Left ventricle myocardium superior (tissue), 1 donor: ENCODE data around the gene HHATL. TPM values are rescaled to one million over a fixed set of nuclear protein-coding genes. Genes with fewer than 3 reads are reported as not detected.
A peak's percentile ranks its signal among the peaks of the same experiment; 100 is the strongest.

Experiments
- ATAC-seq: fragments of 200-7000 bp; cut with Tn5 transposase; one replicate; pipeline ENCODE4 v1.9.1; 2020; ENCODE audit warnings: mild to moderate bottlenecking, moderate library complexity
- DNase-seq: peaks from one replicate; pipeline ENCODE4 v3.0.0-alpha.2; 2020
- intact Hi-C: fragments of 100-400 bp; cut with micrococcal nuclease; formaldehyde crosslinking; loops from one replicate; pipeline ENCODE4 v1.11.0; 2022
- total RNA-seq: library from RNA; stranded (reverse); fragmentation: NEBNext Ultra II Directional; extraction: Animal tissue kit (Norgen Biotek cat#: 25700); gene quantifications from one replicate; pipeline ENCODE4 v1.2.1, GENCODE V29; 2021
- donor health status: DM: no; HTN: yes; CAD: no; lungs with severe emphysema.

HHATL gene
- total RNA-seq, 1 donor from 2014 or later, result 463 TPM

- ATAC-seq (no peak), DNase-seq (no peak)
- intact Hi-C loops, result no loop called here
Measured at GRCh38 chr3:42672515-42672914, 30.1 kb downstream of the HHATL start.

GRCh38 chr3:42670670-42671069 is 31.9 kb downstream of the HHATL start:
- intact Hi-C loops, result no loop called here
- no peak for ATAC-seq
- DNase-seq, result no peak

DNA sequence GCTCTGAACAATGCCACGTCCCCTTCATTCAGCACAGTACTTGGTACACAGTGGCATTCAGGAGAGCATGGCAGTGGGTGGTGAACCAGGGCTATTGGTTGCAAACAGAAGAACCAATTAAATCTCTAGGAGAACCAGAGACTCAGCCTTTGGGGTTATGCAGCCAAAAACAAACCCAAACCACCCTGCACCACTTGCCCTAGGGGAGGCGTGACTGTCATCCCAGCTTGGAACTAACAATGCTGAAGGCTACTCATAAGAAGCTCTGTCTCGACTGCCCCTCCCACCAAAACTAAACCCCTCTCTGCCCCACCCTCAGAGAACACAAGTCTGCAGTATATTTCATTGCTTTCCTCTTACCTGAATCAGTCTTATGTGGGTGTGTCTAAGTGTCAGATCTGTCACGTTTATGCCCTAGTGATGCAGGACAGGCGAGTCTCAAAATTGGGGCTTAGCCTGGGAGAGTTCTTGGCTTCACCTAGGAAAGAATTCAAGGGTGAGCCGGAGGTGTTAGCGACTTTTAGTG is 32.5 kb downstream of the HHATL start:
- DNase-seq, result no peak
- ATAC-seq, result no peak
- intact Hi-C loops, result no loop called here

DNA sequence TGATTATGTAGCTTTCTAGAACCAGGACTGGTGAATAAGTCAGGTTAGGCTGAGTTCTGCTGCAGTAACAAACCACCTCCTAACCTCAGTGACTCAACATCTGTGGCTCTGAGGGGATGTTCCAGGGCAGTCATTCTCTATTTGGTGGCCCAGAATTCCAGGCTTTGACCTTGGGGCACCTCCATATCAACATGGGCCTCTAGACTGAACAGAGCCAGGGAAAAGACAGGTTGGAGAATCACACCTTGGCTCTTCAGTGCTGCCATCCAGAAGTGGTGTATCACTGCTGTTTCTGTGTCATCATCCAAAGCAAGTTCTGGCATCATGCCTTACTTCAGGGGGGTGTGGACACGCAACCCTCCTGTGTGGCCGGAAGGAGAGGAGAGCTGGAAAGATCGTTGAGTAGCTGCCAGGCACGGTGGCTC is 33.8 kb downstream of the HHATL start:
- intact Hi-C loops, result no loop called here
- DNase-seq (no peak), ATAC-seq (no peak)

GRCh38 chr3:42668413-42668760 is 34.2 kb downstream of the HHATL start:
- no peak for ATAC-seq
- intact Hi-C loops, result no loop called here
- no peak for DNase-seq

- DNase-seq (no peak), ATAC-seq (peak; percentile 1)
- intact Hi-C loops, result no loop called here
Measured at GRCh38 chr3:42667523-42668412, 34.8 kb downstream of the HHATL start.

GRCh38 chr3:42667096-42667522 is 35.5 kb downstream of the HHATL start:
- intact Hi-C loops, result no loop called here
- ATAC-seq, result peak; percentile 13
- DNase-seq, result no peak

- ATAC-seq, result peak; percentile 54
- no peak for DNase-seq
- intact Hi-C loops, result no loop called here
Measured at GRCh38 chr3:42666577-42666998, 36.0 kb downstream of the HHATL start.

DNA sequence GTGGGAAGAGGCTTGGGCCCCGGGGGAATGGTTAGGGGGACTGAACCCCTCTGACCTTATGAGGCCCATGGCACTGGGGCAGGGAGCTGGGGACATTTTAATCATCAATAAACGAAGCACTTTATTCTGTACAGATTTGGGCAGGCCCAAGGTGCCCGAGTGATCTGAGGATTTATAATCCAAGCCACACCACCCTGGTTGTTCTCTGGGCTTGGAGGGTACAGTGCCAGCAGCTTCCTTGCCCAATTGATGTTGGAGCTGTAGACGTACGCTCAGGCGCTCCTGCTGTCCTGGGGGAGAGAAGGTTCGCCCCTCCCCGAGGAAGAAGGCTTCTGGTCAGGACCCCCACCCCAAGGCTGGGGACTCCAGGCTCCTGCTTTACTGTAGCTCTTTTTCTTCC is 36.6 kb downstream of the HHATL start:
- ATAC-seq (peak; percentile 5), DNase-seq (no peak)
- intact Hi-C loops, result no loop called here

- no peak for DNase-seq
- intact Hi-C loops, result no loop called here
- ATAC-seq, result no peak
Measured at GRCh38 chr3:42665050-42665878, 37.3 kb downstream of the HHATL start.

DNA sequence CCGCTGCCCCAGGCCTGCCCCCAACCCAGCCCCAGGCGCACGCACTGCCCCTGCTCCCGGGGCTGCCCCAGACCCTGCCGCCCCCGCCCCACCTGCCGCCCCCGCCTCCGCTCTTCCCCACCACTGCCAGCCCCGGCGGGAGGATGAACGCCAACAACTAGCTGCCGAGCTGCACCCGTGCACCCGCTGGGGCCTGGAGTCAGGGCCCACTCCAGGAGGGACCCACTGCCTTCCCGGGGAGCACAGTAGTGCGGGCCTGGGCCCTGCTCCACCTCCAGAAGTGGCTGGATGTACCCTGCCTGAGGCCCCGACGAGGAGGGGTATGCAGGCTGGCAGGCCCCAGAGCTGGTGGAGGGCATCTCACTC is 38.2 kb downstream of the HHATL start:
- DNase-seq (no peak), ATAC-seq (no peak)
- intact Hi-C loops, result no loop called here

GRCh38 chr3:42663581-42664437 is 38.8 kb downstream of the HHATL start:
- DNase-seq, result peak; percentile 37
- ATAC-seq, result no peak
- intact Hi-C loops, result no loop called here

DNA sequence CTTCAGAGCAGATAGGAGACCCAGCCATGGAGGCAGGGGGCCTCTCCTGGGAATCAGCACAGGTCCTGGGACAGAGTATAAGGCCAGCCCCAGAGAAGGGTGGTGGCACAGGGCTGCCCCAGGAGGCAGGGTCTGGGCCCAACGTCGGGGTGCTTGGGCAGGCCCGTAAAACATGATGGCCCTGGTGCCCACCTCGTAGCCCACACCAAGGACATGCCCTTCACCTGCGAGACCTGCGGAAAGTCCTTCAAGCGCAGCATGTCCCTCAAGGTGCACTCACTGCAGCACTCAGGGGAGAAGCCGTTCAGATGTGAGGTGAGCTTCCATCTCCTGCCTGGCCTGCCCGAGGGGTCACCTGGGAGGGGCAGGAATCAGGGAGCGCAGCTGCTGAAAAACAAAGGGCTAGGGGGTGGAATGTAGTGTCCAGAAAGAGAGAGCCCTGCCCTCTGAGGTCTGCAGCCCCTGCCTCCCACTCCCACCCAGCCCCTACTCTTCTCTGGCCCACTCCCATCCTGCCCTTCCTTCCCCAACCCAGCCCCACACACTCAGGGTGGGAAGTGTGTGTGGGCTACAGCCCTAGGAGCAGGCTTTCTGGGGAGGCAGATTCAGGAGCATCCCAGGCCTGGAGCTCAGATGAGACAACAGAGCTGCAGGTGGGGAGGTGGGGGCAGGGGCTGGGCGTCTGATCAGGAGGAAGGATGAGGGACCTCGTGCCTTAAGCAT is 39.6 kb downstream of the HHATL start:
- no peak for DNase-seq
- intact Hi-C loops, result no loop called here
- ATAC-seq, result no peak

- ATAC-seq (no peak), DNase-seq (no peak)
- intact Hi-C loops, result no loop called here
Measured at GRCh38 chr3:42662037-42662812, 40.4 kb downstream of the HHATL start.

- intact Hi-C loops, result no loop called here
- DNase-seq (peak; percentile 28), ATAC-seq (no peak)
Measured at GRCh38 chr3:42661593-42662022, 41.0 kb downstream of the HHATL start.

DNA sequence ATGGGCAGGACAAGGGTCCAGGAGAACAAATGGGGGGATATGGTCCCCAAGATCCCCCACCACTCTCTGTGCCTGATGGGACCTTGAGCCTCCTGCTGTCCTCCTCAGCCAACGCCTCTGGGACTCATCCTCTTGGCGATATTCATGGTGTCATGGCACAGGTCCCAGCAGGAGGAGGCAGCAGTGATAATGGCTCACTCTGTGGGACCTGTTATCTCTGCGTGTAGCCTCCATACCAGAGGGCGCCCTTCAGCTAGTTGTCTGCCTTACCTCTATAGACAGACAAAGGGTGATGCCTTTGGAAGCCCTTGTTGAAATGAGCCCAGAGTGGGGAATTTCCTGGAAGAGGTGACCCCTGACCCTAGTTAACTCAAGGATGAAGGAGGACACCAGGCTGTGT is 41.7 kb downstream of the HHATL start:
- intact Hi-C loops, result no loop called here
- ATAC-seq (peak; percentile 50), DNase-seq (peak; percentile 62)

GRCh38 chr3:42660131-42660715 is 42.4 kb downstream of the HHATL start:
- ATAC-seq, result peak; percentile 39
- peak; percentile 81 for DNase-seq
- intact Hi-C loops, result no loop called here
